HTERT RPE-1 (cell line): ENCODE measurements around the gene CALHM3.
"Not testable (repeated sequence)": the region's sequence is repeated elsewhere in the genome, so short reads cannot be mapped to it uniquely, and the experiment has no call there.

Experiments used
- in situ Hi-C: fragments of 300-500 bp; cut with MboI; formaldehyde crosslinking; loops from 4 replicates; pipeline ENCODE4 v1.14.3; 2020; ENCODE audit warnings: low sequenced_read_pairs

Gene CALHM3

GRCh38 chr10:103479135-103479534 lies at the start of gene CALHM3:
TSS of gene CALHM3 (minus strand) at chr10:103479240. CDS start at chr10:103479032, 208 bp downstream.
- in situ Hi-C loops = no loop called here

GRCh38 chr10:103528549-103528948 lies 49.5 kb upstream of the CALHM3 start:
- in situ Hi-C loops = no loop called here

GRCh38 chr10:103527476-103527875 lies 48.4 kb upstream of the CALHM3 start:
- in situ Hi-C loops = not testable (repeated sequence)

GRCh38 chr10:103525901-103526300 lies 46.9 kb upstream of the CALHM3 start:
- in situ Hi-C loops = no loop called here

GRCh38 chr10:103523683-103524082 lies 44.6 kb upstream of the CALHM3 start:
- in situ Hi-C loops = no loop called here

- in situ Hi-C loops = not testable (repeated sequence)
These were observed 43.0 kb upstream of the CALHM3 start for GRCh38 chr10:103522006-103522405.

GRCh38 chr10:103519798-103520197 lies 40.8 kb upstream of the CALHM3 start:
- in situ Hi-C loops = no loop called here

- in situ Hi-C loops = no loop called here
These were observed 38.4 kb upstream of the CALHM3 start for GRCh38 chr10:103517234-103518085.

- in situ Hi-C loops = no loop called here
These were observed 35.2 kb upstream of the CALHM3 start for GRCh38 chr10:103514244-103514643.

- in situ Hi-C loops = no loop called here
These were observed 34.5 kb upstream of the CALHM3 start for GRCh38 chr10:103513380-103514060.

- in situ Hi-C loops = no loop called here
These were observed 33.7 kb upstream of the CALHM3 start for GRCh38 chr10:103512591-103513379.

GRCh38 chr10:103512166-103512565 lies 33.1 kb upstream of the CALHM3 start:
- in situ Hi-C loops = no loop called here

- in situ Hi-C loops = no loop called here
These were observed 32.0 kb upstream of the CALHM3 start for GRCh38 chr10:103510791-103511752.

GRCh38 chr10:103510046-103510685 lies 31.1 kb upstream of the CALHM3 start:
- in situ Hi-C loops = no loop called here

- in situ Hi-C loops = no loop called here
These were observed 28.5 kb upstream of the CALHM3 start for GRCh38 chr10:103507235-103508191.

GRCh38 chr10:103506061-103506460 lies 27.0 kb upstream of the CALHM3 start:
- in situ Hi-C loops = no loop called here

- in situ Hi-C loops = no loop called here
These were observed 25.2 kb upstream of the CALHM3 start for GRCh38 chr10:103504181-103504783.

- in situ Hi-C loops = not testable (repeated sequence)
These were observed 24.7 kb upstream of the CALHM3 start for GRCh38 chr10:103503777-103504176.
